SK-N-SH treated with all-trans-retinoic acid at 6 μM for 48 hours (cell line): Measurements from ENCODE around the gene TXNRD2.

Experiments used
- BACH2 ChIP-seq: fragments of 250-450 bp; sonication (Bioruptor Pico); IDR thresholded peaks from 2 replicates; pipeline ENCODE4 v1.9.0; 2021; ENCODE audit warnings: mild to moderate bottlenecking, borderline replicate concordance
- CSDC2 ChIP-seq: fragments of 250-450 bp; sonication (Bioruptor Pico); IDR thresholded peaks from 2 replicates; pipeline ENCODE4 v1.5.0; 2020; ENCODE audit warnings: mild to moderate bottlenecking, moderate library complexity
- ESRRG ChIP-seq: fragments of 250-450 bp; sonication (Bioruptor Pico); IDR thresholded peaks from 2 replicates; pipeline ENCODE4 v1.6.1; 2021; ENCODE audit warnings: mild to moderate bottlenecking
- TCF4 ChIP-seq: fragments of 250-450 bp; sonication (Bioruptor Pico); IDR thresholded peaks from 2 replicates; pipeline ENCODE4 v1.8.0; 2021; ENCODE audit warnings: mild to moderate bottlenecking, moderate library complexity, borderline replicate concordance
- TOX ChIP-seq: fragments of 250-450 bp; sonication (Bioruptor Pico); IDR thresholded peaks from 2 replicates; pipeline ENCODE4 v1.8.0; 2021; ENCODE audit warnings: mild to moderate bottlenecking, moderate library complexity, borderline replicate concordance
- ZFP3 ChIP-seq: fragments of 250-450 bp; sonication (Bioruptor Pico); IDR thresholded peaks from 2 replicates; pipeline ENCODE4 v1.5.0; 2020; ENCODE audit warnings: mild to moderate bottlenecking, moderate library complexity
- ZFP30 ChIP-seq: fragments of 450-650 bp; formaldehyde crosslinking; IDR thresholded peaks from 2 replicates; pipeline ENCODE4 v1.5.0; 2022; ENCODE audit warnings: mild to moderate bottlenecking, moderate library complexity
- TF ChIP-seq, protein P1 (sequence below): fragments of 250-450 bp; sonication (Bioruptor Pico); IDR thresholded peaks from 2 replicates; pipeline ENCODE4 v1.5.1; 2020; ENCODE audit warnings: low read depth, mild to moderate bottlenecking, moderate library complexity
- TF ChIP-seq, protein P2 (sequence below): fragments of 250-450 bp; sonication (Bioruptor Pico); IDR thresholded peaks from 2 replicates; pipeline ENCODE4 v1.8.0; 2020; ENCODE audit warnings: mild to moderate bottlenecking, moderate library complexity, borderline replicate concordance

DNA sequence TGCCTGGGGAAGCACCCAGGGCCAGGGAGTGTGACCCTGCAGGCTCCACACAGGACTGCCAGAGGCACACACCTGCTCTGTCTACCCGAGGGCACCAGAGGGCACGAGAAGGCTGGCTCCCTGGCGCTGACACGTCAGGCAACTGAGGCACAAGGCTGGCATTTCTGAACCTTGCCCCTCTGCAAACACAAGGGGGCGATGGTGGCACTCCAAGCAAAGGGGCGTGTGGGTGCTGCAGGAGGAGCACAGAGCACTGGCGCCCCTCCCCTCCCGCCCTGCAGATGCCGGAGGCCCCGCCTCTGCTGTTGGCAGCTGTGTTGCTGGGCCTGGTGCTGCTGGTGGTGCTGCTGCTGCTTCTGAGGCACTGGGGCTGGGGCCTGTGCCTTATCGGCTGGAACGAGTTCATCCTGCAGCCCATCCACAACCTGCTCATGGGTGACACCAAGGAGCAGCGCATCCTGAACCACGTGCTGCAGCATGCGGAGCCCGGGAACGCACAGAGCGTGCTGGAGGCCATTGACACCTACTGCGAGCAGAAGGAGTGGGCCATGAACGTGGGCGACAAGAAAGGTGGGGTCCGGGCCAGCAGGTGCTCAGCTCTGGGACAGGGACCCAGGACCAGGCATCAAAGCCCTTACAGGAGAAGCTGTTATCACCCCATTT, 20.8 kb upstream of the TXNRD2 start:
- TF ChIP-seq TCF4 (CRISPR knock-in tag) (no peak), BACH2 (CRISPR knock-in tag) (no peak), CSDC2 (CRISPR knock-in tag) (no peak), ESRRG (CRISPR knock-in tag) (no peak), ZFP30 (no peak), ZFP3 (CRISPR knock-in tag) (no peak), TOX (CRISPR knock-in tag) (no peak)
- TF ChIP-seq, protein P1, sequence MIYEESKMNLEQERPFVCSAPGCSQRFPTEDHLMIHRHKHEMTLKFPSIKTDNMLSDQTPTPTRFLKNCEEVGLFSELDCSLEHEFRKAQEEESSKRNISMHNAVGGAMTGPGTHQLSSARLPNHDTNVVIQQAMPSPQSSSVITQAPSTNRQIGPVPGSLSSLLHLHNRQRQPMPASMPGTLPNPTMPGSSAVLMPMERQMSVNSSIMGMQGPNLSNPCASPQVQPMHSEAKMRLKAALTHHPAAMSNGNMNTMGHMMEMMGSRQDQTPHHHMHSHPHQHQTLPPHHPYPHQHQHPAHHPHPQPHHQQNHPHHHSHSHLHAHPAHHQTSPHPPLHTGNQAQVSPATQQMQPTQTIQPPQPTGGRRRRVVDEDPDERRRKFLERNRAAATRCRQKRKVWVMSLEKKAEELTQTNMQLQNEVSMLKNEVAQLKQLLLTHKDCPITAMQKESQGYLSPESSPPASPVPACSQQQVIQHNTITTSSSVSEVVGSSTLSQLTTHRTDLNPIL (CRISPR knock-in tag) = no peak
- TF ChIP-seq, protein P2, sequence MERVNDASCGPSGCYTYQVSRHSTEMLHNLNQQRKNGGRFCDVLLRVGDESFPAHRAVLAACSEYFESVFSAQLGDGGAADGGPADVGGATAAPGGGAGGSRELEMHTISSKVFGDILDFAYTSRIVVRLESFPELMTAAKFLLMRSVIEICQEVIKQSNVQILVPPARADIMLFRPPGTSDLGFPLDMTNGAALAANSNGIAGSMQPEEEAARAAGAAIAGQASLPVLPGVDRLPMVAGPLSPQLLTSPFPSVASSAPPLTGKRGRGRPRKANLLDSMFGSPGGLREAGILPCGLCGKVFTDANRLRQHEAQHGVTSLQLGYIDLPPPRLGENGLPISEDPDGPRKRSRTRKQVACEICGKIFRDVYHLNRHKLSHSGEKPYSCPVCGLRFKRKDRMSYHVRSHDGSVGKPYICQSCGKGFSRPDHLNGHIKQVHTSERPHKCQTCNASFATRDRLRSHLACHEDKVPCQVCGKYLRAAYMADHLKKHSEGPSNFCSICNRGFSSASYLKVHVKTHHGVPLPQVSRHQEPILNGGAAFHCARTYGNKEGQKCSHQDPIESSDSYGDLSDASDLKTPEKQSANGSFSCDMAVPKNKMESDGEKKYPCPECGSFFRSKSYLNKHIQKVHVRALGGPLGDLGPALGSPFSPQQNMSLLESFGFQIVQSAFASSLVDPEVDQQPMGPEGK (CRISPR knock-in tag) = no peak
